ENCODE measurements around the gene RHOJ.
"Not testable (repeated sequence)": the region's sequence is repeated elsewhere in the genome, so short reads cannot be mapped to it uniquely, and the experiment has no call there.

The RHOJ gene

DNA sequence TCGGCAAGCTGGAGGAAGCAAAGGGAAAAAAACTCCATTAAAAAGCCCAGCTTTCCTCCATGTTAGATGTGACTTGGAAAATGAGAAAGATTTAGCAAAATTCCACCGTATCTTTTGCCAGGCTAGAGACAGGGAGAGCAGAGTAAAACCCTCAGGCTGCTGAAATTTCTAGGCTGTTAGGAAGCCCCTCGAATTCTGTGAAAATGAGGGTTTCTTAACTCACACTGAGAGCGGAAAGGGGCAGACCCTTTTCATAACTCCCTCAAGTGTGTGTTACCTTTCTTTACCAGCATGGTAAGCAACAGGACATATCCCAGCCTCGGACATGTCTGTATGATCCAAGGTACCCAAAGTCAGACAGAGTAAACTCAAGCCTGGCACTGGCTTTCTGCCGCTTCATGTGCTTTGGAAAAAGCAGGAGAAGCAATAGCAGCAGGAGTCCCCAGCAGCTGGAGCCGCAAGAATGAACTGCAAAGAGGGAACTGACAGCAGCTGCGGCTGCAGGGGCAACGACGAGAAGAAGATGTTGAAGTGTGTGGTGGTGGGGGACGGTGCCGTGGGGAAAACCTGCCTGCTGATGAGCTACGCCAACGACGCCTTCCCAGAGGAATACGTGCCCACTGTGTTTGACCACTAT, at the start of gene RHOJ:
TSS of gene RHOJ (plus strand) at position 37 of the 637 bp plus-strand sequence. CDS start at position 464, 427 bp downstream.
- Mint-ChIP-seq H3K4me1 (no peaks in the 10 kb centered on the region), H3K27me3 (peaks cover 0 to 9% of the 10 kb centered on the region in 2 donors), H3K27ac (no peak within 1 kb of the TSS), H3K4me3 (no peak within 1 kb of the TSS), H3K9me3 (peaks cover 0 to 3% of the 10 kb centered on the region in 2 donors), H3K36me3 (no peaks in the 10 kb centered on the region)
- DNase-seq, result no peak
- no peak for ATAC-seq (replicated peaks)

DNA sequence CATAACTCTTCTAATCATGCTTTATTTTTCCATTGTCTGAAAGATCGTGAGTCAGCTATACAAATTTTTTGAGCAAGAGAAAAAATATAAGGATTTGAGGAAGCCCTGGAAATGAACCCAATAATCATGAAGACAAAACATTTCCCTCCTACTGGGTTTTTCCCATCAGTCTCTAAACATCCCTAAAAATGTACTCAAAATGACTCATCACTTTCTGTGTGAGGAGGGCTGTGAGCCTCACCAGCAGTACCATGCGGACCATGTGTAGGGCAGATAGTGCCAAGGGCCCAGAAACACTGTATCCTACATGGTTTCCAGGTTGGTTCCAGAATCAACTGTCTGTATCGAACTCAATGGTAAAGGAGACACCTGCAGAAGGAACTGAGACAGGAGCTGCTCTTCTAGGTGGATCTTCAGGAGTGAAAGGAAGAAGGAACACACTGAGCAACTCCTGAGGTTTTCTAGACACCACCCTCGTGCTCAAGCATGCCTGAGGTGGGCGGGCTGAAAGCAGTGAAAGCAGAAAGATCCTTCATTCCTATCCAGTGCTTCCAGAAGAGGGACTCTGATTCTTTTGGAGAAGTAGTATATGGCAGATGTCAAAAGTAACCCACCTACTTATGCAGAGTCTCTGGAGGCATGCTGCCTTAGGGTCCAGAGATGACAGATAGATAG, 48.6 kb upstream of the RHOJ start:
- no peak for ATAC-seq (replicated peaks)
- no peak overlapping the region for H3K27ac Mint-ChIP-seq
- no peaks in the 10 kb centered on the region for H3K4me1 Mint-ChIP-seq
- H3K9me3 Mint-ChIP-seq, result peaks cover 0 to 2% of the 10 kb centered on the region in 2 donors
- no peak for DNase-seq
- H3K27me3 Mint-ChIP-seq, result no peaks in the 10 kb centered on the region
- H3K4me3 Mint-ChIP-seq, result no peak overlapping the region
- no peaks in the 10 kb centered on the region for H3K36me3 Mint-ChIP-seq

DNA sequence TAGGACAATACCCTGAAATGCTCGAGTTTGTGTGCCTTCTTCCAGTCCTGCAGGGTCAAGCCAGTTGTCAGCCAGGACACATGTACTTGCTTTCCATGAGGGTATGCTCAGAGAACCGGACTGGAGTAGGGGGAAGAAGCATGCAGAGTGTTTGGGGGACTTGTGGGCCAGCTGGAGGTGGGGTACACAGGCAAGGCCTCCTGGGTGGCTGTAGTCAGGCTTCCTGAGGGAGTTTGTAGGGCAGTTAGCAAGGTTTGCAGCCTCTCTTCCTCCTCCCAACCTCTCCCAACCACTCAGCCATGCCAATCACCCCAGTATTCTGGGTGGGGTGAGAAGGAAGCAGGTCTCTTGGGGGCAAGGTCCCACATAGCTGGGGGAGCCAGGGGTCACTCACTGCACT, 47.0 kb upstream of the RHOJ start:
- no peak overlapping the region for H3K27ac Mint-ChIP-seq
- H3K36me3 Mint-ChIP-seq, result no peaks in the 10 kb centered on the region
- H3K9me3 Mint-ChIP-seq, result peaks cover 0 to 2% of the 10 kb centered on the region in 2 donors
- no peak overlapping the region for H3K4me3 Mint-ChIP-seq
- no peaks in the 10 kb centered on the region for H3K27me3 Mint-ChIP-seq
- peak in 1 of 2 donors; percentile 5 for ATAC-seq (replicated peaks)
- H3K4me1 Mint-ChIP-seq, result no peaks in the 10 kb centered on the region
- no peak for DNase-seq

DNA sequence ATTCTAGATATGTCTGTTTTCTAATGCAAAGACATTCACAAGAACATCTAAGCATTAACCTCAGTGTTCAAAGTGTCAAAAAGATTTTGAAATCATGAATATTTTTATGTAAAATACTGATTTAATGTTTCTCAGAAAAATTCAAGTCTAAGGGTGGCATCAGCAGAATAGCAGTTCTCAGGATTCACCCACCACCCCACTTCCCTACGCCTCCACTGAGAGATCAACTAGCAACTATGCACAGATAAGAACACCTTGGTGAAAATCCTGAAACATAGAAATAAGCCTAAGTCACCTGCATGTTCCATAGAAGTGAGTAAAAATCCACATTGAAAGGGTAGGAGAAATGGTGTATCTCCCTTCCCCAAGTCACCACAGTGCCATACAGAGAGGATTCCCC, 40.9 kb upstream of the RHOJ start:
- H3K36me3 Mint-ChIP-seq, result no peaks in the 10 kb centered on the region
- no peak overlapping the region for H3K4me3 Mint-ChIP-seq
- ATAC-seq (replicated peaks) (no peak), DNase-seq (no peak)
- no peak overlapping the region for H3K27ac Mint-ChIP-seq
- no peaks in the 10 kb centered on the region for H3K4me1 Mint-ChIP-seq
- peaks cover 0 to 2% of the 10 kb centered on the region in 2 donors for H3K9me3 Mint-ChIP-seq
- no peaks in the 10 kb centered on the region for H3K27me3 Mint-ChIP-seq

DNA sequence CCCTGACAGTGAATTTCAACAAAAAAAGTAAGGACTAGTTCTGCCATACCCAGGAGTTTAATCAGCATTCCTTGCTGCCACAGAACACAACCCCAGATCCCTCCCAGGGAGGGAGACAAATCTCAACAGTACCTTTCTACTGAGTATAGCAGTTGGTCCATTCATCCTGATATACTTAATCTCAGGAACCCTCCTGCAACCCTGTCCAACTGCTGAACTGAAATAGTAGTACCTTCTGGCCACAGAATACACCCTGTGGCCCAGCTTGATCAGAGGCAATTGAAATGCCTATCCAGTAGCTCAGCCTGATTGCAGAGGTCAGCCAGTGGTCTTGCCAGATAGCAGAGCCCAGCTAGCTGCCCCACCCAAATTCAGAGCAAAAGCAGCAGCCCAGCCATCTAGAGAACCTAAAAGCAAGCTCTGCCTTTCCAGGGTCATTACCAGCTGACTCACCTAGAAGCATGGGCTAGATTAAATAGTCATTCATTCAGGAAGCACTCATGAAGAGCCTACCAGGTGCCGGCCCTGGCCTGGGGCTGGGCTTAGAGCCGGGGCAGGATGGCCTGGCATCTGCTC, 40.0 kb upstream of the RHOJ start:
- Mint-ChIP-seq H3K9me3 (no peaks in the 10 kb centered on the region), H3K27me3 (no peaks in the 10 kb centered on the region), H3K4me3 (no peak overlapping the region), H3K4me1 (no peaks in the 10 kb centered on the region), H3K27ac (no peak overlapping the region), H3K36me3 (no peaks in the 10 kb centered on the region)
- no peak for DNase-seq
- no peak for ATAC-seq (replicated peaks)

DNA sequence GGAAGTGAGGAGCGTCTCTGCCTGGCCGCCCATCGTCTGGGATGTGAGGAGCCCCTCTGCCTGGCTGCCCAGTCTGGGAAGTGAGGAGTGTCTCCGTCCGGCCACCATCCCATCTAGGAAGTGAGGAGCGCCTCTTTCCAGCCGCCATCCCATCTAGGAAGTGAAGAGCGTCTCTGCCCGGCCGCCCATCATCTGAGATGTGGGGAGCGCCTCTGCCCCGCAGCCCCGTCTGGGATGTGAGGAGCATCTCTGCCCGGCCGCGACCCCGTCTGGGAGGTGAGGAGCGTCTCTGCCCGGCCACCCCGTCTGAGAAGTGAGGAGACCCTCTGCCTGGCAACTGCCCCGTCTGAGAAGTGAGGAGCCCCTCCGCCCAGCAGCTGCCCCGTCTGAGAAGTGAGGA, 39.0 kb upstream of the RHOJ start:
- ATAC-seq (replicated peaks); H3K4me3 Mint-ChIP-seq; H3K4me1 Mint-ChIP-seq; H3K27ac Mint-ChIP-seq; H3K36me3 Mint-ChIP-seq; DNase-seq; H3K9me3 Mint-ChIP-seq; H3K27me3 Mint-ChIP-seq: not testable (repeated sequence)

DNA sequence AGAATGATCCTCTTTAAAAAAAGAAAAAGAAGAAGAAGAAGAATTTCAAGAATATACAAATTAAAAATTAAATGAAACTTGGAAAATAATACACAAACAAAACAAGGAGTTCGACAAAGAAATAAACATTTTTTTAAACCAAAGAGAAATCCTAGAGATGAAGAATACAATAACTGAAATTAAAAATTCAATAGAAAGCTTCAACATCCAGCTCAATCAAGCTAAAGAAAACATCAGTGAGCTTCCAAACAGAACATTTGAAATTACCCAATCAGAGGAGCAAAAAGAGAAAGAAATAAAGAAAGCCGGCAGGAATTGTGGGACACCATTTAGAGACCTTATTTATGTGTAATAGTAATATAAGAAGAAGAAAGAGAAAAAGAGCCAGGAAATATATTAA, 37.2 kb upstream of the RHOJ start:
- no peak for ATAC-seq (replicated peaks)
- H3K27me3 Mint-ChIP-seq, result no peaks in the 10 kb centered on the region
- H3K36me3 Mint-ChIP-seq, result no peaks in the 10 kb centered on the region
- no peaks in the 10 kb centered on the region for H3K4me1 Mint-ChIP-seq
- no peak overlapping the region for H3K27ac Mint-ChIP-seq
- no peak overlapping the region for H3K4me3 Mint-ChIP-seq
- no peak for DNase-seq
- H3K9me3 Mint-ChIP-seq, result peaks cover 0 to 3% of the 10 kb centered on the region in 2 donors

- Mint-ChIP-seq H3K9me3 (peaks cover 0 to 1% of the 10 kb centered on the region in 2 donors), H3K4me1 (no peaks in the 10 kb centered on the region), H3K4me3 (no peak overlapping the region), H3K36me3 (no peaks in the 10 kb centered on the region), H3K27ac (no peak overlapping the region), H3K27me3 (peaks cover 0 to 3% of the 10 kb centered on the region in 2 donors)
- DNase-seq (no peak), ATAC-seq (replicated peaks) (no peak)
Measured at GRCh38 chr14:63174760-63175191, 29.5 kb upstream of the RHOJ start.

DNA sequence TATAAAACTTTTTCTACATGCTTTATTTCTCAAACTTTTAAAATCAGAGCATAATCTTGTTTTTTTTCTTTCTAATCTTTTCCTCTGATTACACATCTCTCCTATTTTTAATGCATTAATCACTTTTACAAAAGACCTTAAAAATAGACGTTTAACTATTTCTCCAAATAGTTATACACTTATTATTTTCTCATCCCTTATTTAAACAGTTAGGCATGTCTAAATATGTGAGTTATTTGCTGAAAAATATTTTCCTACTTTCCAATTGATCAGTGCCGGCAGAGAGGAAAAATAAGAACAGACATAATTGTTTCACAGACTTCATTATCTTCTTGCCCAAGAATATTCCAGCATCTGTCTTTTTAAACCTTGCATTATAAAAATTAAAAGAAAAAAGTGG, 28.7 kb upstream of the RHOJ start:
- no peaks in the 10 kb centered on the region for H3K36me3 Mint-ChIP-seq
- peaks cover 0 to 3% of the 10 kb centered on the region in 2 donors for H3K27me3 Mint-ChIP-seq
- DNase-seq (no peak), ATAC-seq (replicated peaks) (no peak)
- no peak overlapping the region for H3K27ac Mint-ChIP-seq
- no peaks in the 10 kb centered on the region for H3K4me1 Mint-ChIP-seq
- no peaks in the 10 kb centered on the region for H3K9me3 Mint-ChIP-seq
- H3K4me3 Mint-ChIP-seq, result no peak overlapping the region

DNA sequence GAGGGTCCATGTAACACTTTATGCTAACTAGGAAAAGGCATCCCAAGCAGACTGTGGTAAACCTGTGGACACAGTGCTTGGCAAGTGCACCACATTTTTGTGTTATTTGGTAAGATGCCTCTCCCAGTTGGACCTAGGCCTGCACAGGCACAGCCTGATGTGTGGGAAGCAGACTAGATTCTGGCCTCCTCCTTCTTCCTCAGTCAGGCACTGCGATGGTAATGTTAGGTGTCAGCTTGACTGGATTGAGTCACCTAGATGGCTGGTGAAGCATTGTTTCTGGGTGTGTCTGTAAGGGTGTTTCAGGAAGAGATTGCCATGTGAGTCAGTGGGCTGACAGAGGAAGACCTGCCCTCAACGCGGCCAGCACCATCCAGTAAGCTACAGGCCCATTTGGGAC, 25.3 kb upstream of the RHOJ start:
- no peak overlapping the region for H3K4me3 Mint-ChIP-seq
- peaks cover 0 to 7% of the 10 kb centered on the region in 2 donors for H3K27me3 Mint-ChIP-seq
- no peaks in the 10 kb centered on the region for H3K36me3 Mint-ChIP-seq
- ATAC-seq (replicated peaks) (peak in 1 of 2 donors; percentile 23), DNase-seq (no peak)
- no peaks in the 10 kb centered on the region for H3K4me1 Mint-ChIP-seq
- peaks cover under 1 to 4% of the 10 kb centered on the region in 2 donors for H3K9me3 Mint-ChIP-seq
- no peak overlapping the region for H3K27ac Mint-ChIP-seq

DNA sequence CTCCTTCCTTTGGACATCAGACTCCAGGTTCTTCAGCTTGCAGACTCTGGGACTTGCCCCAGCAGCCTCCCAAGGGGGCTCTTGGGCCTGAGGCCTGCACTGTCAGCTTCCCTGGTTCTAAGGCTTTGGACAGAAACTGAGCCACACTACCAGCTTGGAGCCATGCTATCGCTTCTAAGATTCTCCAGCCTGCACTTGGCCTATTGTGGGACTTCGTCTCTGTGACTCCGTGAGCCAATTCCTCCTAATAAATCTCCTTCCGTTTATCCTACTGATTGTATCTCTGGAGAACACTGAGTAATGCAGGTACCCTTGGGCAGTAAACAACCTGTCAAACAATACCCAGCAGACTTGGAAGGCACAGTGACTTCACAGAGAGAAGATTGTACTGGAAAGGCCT, 24.9 kb upstream of the RHOJ start:
- ATAC-seq (replicated peaks), result no peak
- Mint-ChIP-seq H3K4me1 (no peaks in the 10 kb centered on the region), H3K36me3 (no peaks in the 10 kb centered on the region), H3K27me3 (peaks cover 0 to 7% of the 10 kb centered on the region in 2 donors), H3K9me3 (peaks cover 2 to 4% of the 10 kb centered on the region in 2 donors), H3K4me3 (no peak overlapping the region), H3K27ac (no peak overlapping the region)
- DNase-seq, result no peak

- DNase-seq, result no peak
- peaks cover 2 to 4% of the 10 kb centered on the region in 2 donors for H3K9me3 Mint-ChIP-seq
- H3K36me3 Mint-ChIP-seq, result no peaks in the 10 kb centered on the region
- no peak overlapping the region for H3K27ac Mint-ChIP-seq
- peaks cover 0 to 7% of the 10 kb centered on the region in 2 donors for H3K27me3 Mint-ChIP-seq
- no peaks in the 10 kb centered on the region for H3K4me1 Mint-ChIP-seq
- no peak for ATAC-seq (replicated peaks)
- H3K4me3 Mint-ChIP-seq, result no peak overlapping the region
Measured at GRCh38 chr14:63180011-63180410, 24.2 kb upstream of the RHOJ start.

- H3K9me3 Mint-ChIP-seq, result peaks cover 2 to 4% of the 10 kb centered on the region in 2 donors
- ATAC-seq (replicated peaks) (no peak), DNase-seq (no peak)
- H3K4me1 Mint-ChIP-seq, result no peaks in the 10 kb centered on the region
- H3K27me3 Mint-ChIP-seq, result peaks cover 0 to 7% of the 10 kb centered on the region in 2 donors
- no peaks in the 10 kb centered on the region for H3K36me3 Mint-ChIP-seq
- H3K4me3 Mint-ChIP-seq, result no peak overlapping the region
- H3K27ac Mint-ChIP-seq, result no peak overlapping the region
Measured at GRCh38 chr14:63182968-63183367, 21.3 kb upstream of the RHOJ start.

DNA sequence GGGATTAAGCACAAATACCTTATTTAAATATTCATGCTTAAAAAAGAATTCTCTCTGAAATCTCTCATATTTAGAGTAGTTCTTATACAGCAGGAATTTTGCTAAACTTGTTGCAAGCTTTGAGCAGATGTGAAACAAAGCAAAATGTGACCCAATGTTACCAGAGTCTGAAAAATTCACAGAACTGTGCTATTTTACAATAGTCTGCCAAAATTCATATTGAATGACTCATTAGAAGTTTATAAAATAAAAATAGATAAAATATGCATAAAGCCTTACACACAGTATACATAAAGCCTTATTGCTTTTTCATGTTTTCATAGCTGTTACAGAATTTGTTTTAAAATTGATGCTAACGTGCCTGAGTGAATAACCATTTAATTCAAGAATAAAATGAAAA, 17.8 kb upstream of the RHOJ start:
- no peaks in the 10 kb centered on the region for H3K36me3 Mint-ChIP-seq
- H3K4me1 Mint-ChIP-seq, result no peaks in the 10 kb centered on the region
- no peak overlapping the region for H3K27ac Mint-ChIP-seq
- peaks cover 0 to 4% of the 10 kb centered on the region in 2 donors for H3K27me3 Mint-ChIP-seq
- peaks cover 2 to 4% of the 10 kb centered on the region in 2 donors for H3K9me3 Mint-ChIP-seq
- no peak for ATAC-seq (replicated peaks)
- H3K4me3 Mint-ChIP-seq, result no peak overlapping the region
- no peak for DNase-seq

- Mint-ChIP-seq H3K27ac (no peak overlapping the region), H3K27me3 (no peaks in the 10 kb centered on the region), H3K4me3 (no peak overlapping the region), H3K9me3 (peaks cover 6 to 7% of the 10 kb centered on the region in 2 donors), H3K4me1 (no peaks in the 10 kb centered on the region), H3K36me3 (no peaks in the 10 kb centered on the region)
- ATAC-seq (replicated peaks) (no peak), DNase-seq (no peak)
Measured at GRCh38 chr14:63191211-63191610, 13.0 kb upstream of the RHOJ start.
